ENCODE data around the gene CEP41.
A peak's percentile ranks its signal among the peaks of the same experiment; 100 is the strongest.

CEP41 gene

DNA sequence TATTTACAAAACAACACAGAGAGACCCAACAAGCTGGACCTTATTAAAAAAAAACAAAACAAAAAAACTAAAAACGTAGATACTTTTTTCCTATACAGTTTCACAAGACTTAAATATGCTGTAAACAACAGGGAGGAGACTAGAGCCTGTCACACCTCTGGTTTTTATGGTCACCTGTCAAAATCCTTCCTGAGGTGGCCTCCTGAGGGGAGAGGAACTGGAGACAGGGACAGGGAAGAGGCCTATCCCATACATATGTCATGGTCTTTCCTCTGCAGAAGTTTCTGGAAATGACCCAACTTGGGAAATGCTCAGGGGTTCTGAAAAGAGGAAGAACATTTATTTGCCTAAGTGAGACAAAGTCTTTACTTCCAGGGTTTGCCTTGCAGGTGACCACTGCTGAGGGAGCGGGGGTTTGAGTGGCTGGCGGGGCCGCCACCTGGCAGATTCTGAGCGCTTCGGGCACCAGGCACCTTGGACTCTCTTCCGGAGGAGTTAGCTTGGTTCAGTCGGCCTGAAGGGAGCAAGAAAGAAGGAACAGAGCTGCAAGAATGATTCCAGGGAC is 42.2 kb downstream of the CEP41 start:
- H3K4me3 ChIP-seq (replicated peaks; ENCODE audit: insufficient read depth, low read length) = no peak overlapping the region
- H3K27ac ChIP-seq (replicated peaks) = no peak overlapping the region
- DNase-seq (ENCODE audit: low read depth in 1 of 2, low spot score in 1 of 2) = peak in 1 of 2 experiments; percentile 16
- TF ChIP-seq, protein P1, sequence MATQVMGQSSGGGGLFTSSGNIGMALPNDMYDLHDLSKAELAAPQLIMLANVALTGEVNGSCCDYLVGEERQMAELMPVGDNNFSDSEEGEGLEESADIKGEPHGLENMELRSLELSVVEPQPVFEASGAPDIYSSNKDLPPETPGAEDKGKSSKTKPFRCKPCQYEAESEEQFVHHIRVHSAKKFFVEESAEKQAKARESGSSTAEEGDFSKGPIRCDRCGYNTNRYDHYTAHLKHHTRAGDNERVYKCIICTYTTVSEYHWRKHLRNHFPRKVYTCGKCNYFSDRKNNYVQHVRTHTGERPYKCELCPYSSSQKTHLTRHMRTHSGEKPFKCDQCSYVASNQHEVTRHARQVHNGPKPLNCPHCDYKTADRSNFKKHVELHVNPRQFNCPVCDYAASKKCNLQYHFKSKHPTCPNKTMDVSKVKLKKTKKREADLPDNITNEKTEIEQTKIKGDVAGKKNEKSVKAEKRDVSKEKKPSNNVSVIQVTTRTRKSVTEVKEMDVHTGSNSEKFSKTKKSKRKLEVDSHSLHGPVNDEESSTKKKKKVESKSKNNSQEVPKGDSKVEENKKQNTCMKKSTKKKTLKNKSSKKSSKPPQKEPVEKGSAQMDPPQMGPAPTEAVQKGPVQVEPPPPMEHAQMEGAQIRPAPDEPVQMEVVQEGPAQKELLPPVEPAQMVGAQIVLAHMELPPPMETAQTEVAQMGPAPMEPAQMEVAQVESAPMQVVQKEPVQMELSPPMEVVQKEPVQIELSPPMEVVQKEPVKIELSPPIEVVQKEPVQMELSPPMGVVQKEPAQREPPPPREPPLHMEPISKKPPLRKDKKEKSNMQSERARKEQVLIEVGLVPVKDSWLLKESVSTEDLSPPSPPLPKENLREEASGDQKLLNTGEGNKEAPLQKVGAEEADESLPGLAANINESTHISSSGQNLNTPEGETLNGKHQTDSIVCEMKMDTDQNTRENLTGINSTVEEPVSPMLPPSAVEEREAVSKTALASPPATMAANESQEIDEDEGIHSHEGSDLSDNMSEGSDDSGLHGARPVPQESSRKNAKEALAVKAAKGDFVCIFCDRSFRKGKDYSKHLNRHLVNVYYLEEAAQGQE (IDR thresholded peaks at IDR 0.05; ENCODE audit: insufficient replicate concordance, low read depth) = no peak
- TF ChIP-seq CTCF (IDR thresholded peaks at IDR 0.05; ENCODE audit: insufficient read depth, low read length) = no peak
- no peak for TF ChIP-seq POLR2AphosphoS5 (IDR thresholded peaks at IDR 0.05; ENCODE audit: low read depth)
- TF ChIP-seq SPI1 (IDR thresholded peaks at IDR 0.05; ENCODE audit: borderline replicate concordance, low read depth) = no peak; the same call in 1 of the 2 replicates
- TF ChIP-seq GABPA (IDR thresholded peaks at IDR 0.05; ENCODE audit: low read depth) = no peak
- no peaks in the 10 kb centered on the region for H3K27me3 ChIP-seq (ENCODE audit: insufficient read depth, poor library complexity, severe bottlenecking)

DNA sequence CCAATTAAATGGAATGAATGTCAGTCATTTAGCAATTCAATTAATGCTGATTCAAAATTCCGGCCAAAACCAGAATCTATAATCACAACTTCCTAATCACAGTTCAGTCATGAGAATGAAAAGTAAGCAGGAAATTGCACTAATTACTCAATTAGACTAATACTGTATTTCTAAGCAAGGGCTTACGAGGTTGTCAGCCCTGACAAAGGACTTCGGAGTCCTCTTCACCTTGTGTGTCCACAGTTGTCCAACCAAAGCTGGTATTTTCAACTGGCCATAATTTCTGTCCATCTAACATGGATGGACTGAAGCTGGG is 43.1 kb downstream of the CEP41 start:
- no peak overlapping the region for H3K4me3 ChIP-seq (replicated peaks; ENCODE audit: insufficient read depth, low read length)
- DNase-seq (ENCODE audit: low read depth in 1 of 2, low spot score in 1 of 2) = no peak
- H3K27ac ChIP-seq (replicated peaks) = no peak overlapping the region
- no peaks in the 10 kb centered on the region for H3K27me3 ChIP-seq (ENCODE audit: insufficient read depth, poor library complexity, severe bottlenecking)
- no peak for TF ChIP-seq CTCF (IDR thresholded peaks at IDR 0.05; ENCODE audit: insufficient read depth, low read length)
- TF ChIP-seq SPI1 (IDR thresholded peaks at IDR 0.05; ENCODE audit: borderline replicate concordance, low read depth) = no peak
- TF ChIP-seq POLR2AphosphoS5 (IDR thresholded peaks at IDR 0.05; ENCODE audit: low read depth) = no peak

GRCh38 chr7:130397051-130397757 is 43.6 kb downstream of the CEP41 start:
- H3K27me3 ChIP-seq (ENCODE audit: insufficient read depth, poor library complexity, severe bottlenecking) = no peaks in the 10 kb centered on the region
- TF ChIP-seq GABPA (IDR thresholded peaks at IDR 0.05; ENCODE audit: low read depth) = no peak
- TF ChIP-seq POLR2AphosphoS5 (IDR thresholded peaks at IDR 0.05; ENCODE audit: low read depth) = no peak
- TF ChIP-seq CTCF (IDR thresholded peaks at IDR 0.05; ENCODE audit: insufficient read depth, low read length) = no peak
- no peak overlapping the region for H3K4me3 ChIP-seq (replicated peaks; ENCODE audit: insufficient read depth, low read length)
- DNase-seq (ENCODE audit: low read depth in 1 of 2, low spot score in 1 of 2) = no peak
- no peak overlapping the region for H3K27ac ChIP-seq (replicated peaks)

- TF ChIP-seq POLR2AphosphoS5 (IDR thresholded peaks at IDR 0.05; ENCODE audit: low read depth) = no peak
- no peak for DNase-seq (ENCODE audit: low read depth in 1 of 2, low spot score in 1 of 2)
- no peak overlapping the region for H3K4me3 ChIP-seq (replicated peaks; ENCODE audit: insufficient read depth, low read length)
- H3K27me3 ChIP-seq (ENCODE audit: insufficient read depth, poor library complexity, severe bottlenecking) = no peaks in the 10 kb centered on the region
- no peak overlapping the region for H3K27ac ChIP-seq (replicated peaks)
Measured at GRCh38 chr7:130396109-130396508, 44.7 kb downstream of the CEP41 start.

DNA sequence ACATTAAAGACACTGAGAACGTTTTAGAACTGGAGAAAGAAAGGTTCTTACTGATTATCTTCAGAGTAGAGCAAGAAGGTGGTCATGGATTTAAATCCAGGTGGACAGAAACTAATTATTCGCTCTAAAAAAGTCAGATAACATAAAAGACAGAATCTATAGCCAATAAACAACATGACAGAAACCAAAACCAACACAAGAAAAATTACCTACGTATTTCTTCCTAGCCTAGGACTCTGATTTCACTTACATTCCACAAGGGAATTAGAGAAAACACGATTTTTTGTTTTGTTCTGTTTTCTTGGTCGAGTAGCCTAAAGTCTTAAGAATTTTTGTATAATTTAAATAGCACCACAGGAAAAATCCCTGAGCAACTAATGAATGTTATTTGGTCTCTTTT is 45.4 kb downstream of the CEP41 start:
- no peaks in the 10 kb centered on the region for H3K27me3 ChIP-seq (ENCODE audit: insufficient read depth, poor library complexity, severe bottlenecking)
- no peak overlapping the region for H3K4me3 ChIP-seq (replicated peaks; ENCODE audit: insufficient read depth, low read length)
- no peak overlapping the region for H3K27ac ChIP-seq (replicated peaks)
- no peak for DNase-seq (ENCODE audit: low read depth in 1 of 2, low spot score in 1 of 2)
- TF ChIP-seq, protein P1 (IDR thresholded peaks at IDR 0.05; ENCODE audit: insufficient replicate concordance, low read depth) = no peak
- TF ChIP-seq GABPA (IDR thresholded peaks at IDR 0.05; ENCODE audit: low read depth) (no peak), POLR2AphosphoS5 (IDR thresholded peaks at IDR 0.05; ENCODE audit: low read depth) (no peak), CTCF (IDR thresholded peaks at IDR 0.05; ENCODE audit: insufficient read depth, low read length) (no peak), SPI1 (IDR thresholded peaks at IDR 0.05; ENCODE audit: borderline replicate concordance, low read depth) (no peak)
